HCT116 (cell line): ENCODE measurements around the gene C1orf105.

Source experiments
- POLR2A ChIP-seq: IDR thresholded peaks from 2 replicates; pipeline ENCODE4 v1.7.0; 2011; ENCODE audit warnings: borderline replicate concordance; ENCODE audit not compliant: insufficient read depth, insufficient read length; ENCODE audit errors: extremely low read depth
- ZBTB33 ChIP-seq: IDR thresholded peaks from 2 replicates; pipeline ENCODE4 v1.6.1; 2011; ENCODE audit warnings: mild to moderate bottlenecking, low read length, moderate library complexity; ENCODE audit not compliant: insufficient replicate concordance; ENCODE audit errors: extremely low read depth
- ZNF274 ChIP-seq: fragments of 200-500 bp; sonication (Bioruptor generic); IDR thresholded peaks from 2 replicates; pipeline ENCODE4 v1.6.1; 2014; ENCODE audit warnings: mild to moderate bottlenecking, low read depth, low read length, inconsistent platforms
- TF ChIP-seq, protein P1 (sequence below), 3 experiments: fragments of 200-600 bp in 1 of 3; sonication (generic) in 1 of 3; IDR thresholded peaks in 2 of 3; conservative IDR thresholded peaks in 1 of 3; 2 replicates each; pipeline ENCODE4 v1.5.1; 2012 to 2017; ENCODE audit warnings: low read depth in 2 of 3, low read length in 2 of 3, antibody characterized with exemption in 1 of 3, borderline replicate concordance in 1 of 3, control low read depth in 1 of 3, mild to moderate bottlenecking in 1 of 3, mixed read lengths in 1 of 3, mixed run types in 1 of 3, moderate library complexity in 1 of 3; ENCODE audit not compliant: insufficient read depth in 1 of 3

- TF ChIP-seq ZBTB33 (no peak), POLR2A (no peak), ZNF274 (no peak)
- TF ChIP-seq, protein P1, sequence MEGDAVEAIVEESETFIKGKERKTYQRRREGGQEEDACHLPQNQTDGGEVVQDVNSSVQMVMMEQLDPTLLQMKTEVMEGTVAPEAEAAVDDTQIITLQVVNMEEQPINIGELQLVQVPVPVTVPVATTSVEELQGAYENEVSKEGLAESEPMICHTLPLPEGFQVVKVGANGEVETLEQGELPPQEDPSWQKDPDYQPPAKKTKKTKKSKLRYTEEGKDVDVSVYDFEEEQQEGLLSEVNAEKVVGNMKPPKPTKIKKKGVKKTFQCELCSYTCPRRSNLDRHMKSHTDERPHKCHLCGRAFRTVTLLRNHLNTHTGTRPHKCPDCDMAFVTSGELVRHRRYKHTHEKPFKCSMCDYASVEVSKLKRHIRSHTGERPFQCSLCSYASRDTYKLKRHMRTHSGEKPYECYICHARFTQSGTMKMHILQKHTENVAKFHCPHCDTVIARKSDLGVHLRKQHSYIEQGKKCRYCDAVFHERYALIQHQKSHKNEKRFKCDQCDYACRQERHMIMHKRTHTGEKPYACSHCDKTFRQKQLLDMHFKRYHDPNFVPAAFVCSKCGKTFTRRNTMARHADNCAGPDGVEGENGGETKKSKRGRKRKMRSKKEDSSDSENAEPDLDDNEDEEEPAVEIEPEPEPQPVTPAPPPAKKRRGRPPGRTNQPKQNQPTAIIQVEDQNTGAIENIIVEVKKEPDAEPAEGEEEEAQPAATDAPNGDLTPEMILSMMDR (IDR thresholded peaks at IDR 0.05 in 2 of 3, conservative IDR thresholded peaks at IDR 0.05 in 1 of 3; ENCODE audit: borderline replicate concordance in 1 of 3, insufficient read depth in 1 of 3, low read depth in 2 of 3, low read length in 2 of 3): no peak
Observed at GRCh38 chr1:172489847-172490246, 69.4 kb downstream of the C1orf105 start.
